H1 (cell line): ENCODE measurements around the gene CLEC3A. TPM values are rescaled to one million over a fixed set of nuclear protein-coding genes. Genes with fewer than 3 reads are reported as not detected.
A peak's percentile ranks its signal among the peaks of the same experiment; 100 is the strongest.

Source experiments
- CTCF ChIA-PET: fragments of 300-600 bp; sonication (Branson Sonifier 250); formaldehyde crosslinking; loops from one replicate; lab custom pipeline; 2021; ENCODE audit not compliant: partially characterized antibody; lab: Charles Lee
- POLR2A ChIA-PET: fragments of 300-600 bp; sonication (Branson Sonifier 250); formaldehyde crosslinking; loops from one replicate; lab custom pipeline; 2021; ENCODE audit warnings: inconsistent platforms; ENCODE audit not compliant: partially characterized antibody; lab: Charles Lee
- DNase-seq, 2 experiments: peaks; one replicate each; pipeline versions ENCODE4 v3.0.0 to v3.0.0-alpha.2; 2010 to 2022; ENCODE audit warnings: low spot score in 2 of 2, low read depth in 1 of 2, mixed read lengths in 1 of 2
- FAIRE-seq: peaks from 2 replicates; lab custom pipeline; 2011; peaks lifted over from hg19 to GRCh38; lab: Jason Lieb, UNC
- H2AFZ ChIP-seq: 2 replicates; pipeline ENCODE4 v1.8.1; 2012; ENCODE audit warnings: low read length, inconsistent platforms
- H2AK5ac ChIP-seq: 2 replicates; pipeline ENCODE4 v1.6.1; 2013; ENCODE audit warnings: low read depth, low read length
- H2BK120ac ChIP-seq: replicated peaks from 2 replicates; pipeline ENCODE3; 2013; ENCODE audit warnings: low read depth, low read length, inconsistent platforms
- H2BK12ac ChIP-seq: 2 replicates; pipeline ENCODE4 v1.6.1; 2013; ENCODE audit warnings: low read depth, low read length
- H2BK15ac ChIP-seq: 2 replicates; pipeline ENCODE4 v1.6.1; 2013; ENCODE audit warnings: low read length
- H2BK20ac ChIP-seq: 2 replicates; pipeline ENCODE4 v1.6.1; 2013; ENCODE audit warnings: low read length
- H2BK5ac ChIP-seq: 2 replicates; pipeline ENCODE4 v1.6.1; 2013; ENCODE audit warnings: low read depth, low read length
- H3K14ac ChIP-seq: 2 replicates; pipeline ENCODE4 v1.6.1; 2013; ENCODE audit warnings: inconsistent platforms; ENCODE audit not compliant: insufficient read length
- H3K18ac ChIP-seq: 2 replicates; pipeline ENCODE4 v1.6.1; 2013; ENCODE audit warnings: low read length; ENCODE audit errors: extremely low read depth
- H3K23ac ChIP-seq: 2 replicates; pipeline ENCODE4 v1.6.1; 2013; ENCODE audit warnings: inconsistent platforms; ENCODE audit not compliant: insufficient read length
- H3K23me2 ChIP-seq: 2 replicates; pipeline ENCODE4 v1.6.1; 2013; ENCODE audit warnings: low read depth, low read length
- H3K27ac ChIP-seq: 2 replicates; pipeline ENCODE4 v1.6.1; 2011; ENCODE audit warnings: low read depth, low read length, inconsistent platforms
- H3K27me3 ChIP-seq, 4 experiments: replicated peaks in 1 of 4; 1 replicate in 1 of 4; 2 replicates in 3 of 4; pipeline versions ENCODE4 v1.6.1 to v1.8.1; 2011 to 2013; ENCODE audit warnings: low read length in 3 of 4, mild to moderate bottlenecking in 3 of 4, inconsistent platforms in 2 of 4, mixed read lengths in 2 of 4, moderate library complexity in 1 of 4; ENCODE audit not compliant: control insufficient read depth in 3 of 4, insufficient read depth in 3 of 4; ENCODE audit errors: extremely low read depth in 1 of 4
- H3K36me3 ChIP-seq, 4 experiments: 2 replicates each; pipeline versions ENCODE4 v1.6.1 to v1.8.1; 2011 to 2013; ENCODE audit warnings: mild to moderate bottlenecking in 4 of 4, low read length in 3 of 4, moderate library complexity in 2 of 4, control low read depth in 1 of 4, inconsistent platforms in 1 of 4; ENCODE audit not compliant: insufficient read depth in 4 of 4, control insufficient read depth in 2 of 4
- H3K4ac ChIP-seq: replicated peaks from 2 replicates; pipeline ENCODE3; 2013; ENCODE audit warnings: low read length, low read depth, mixed read lengths, inconsistent platforms; ENCODE audit not compliant: insufficient read length
- H3K4me1 ChIP-seq, 4 experiments: replicated peaks in 1 of 4; 1 replicate in 1 of 4; 2 replicates in 3 of 4; pipeline versions ENCODE4 v1.6.1 to v1.8.1; 2011 to 2013; ENCODE audit warnings: low read length in 3 of 4, inconsistent platforms in 2 of 4, mixed read lengths in 1 of 4; ENCODE audit not compliant: insufficient read depth in 4 of 4, control insufficient read depth in 3 of 4
- H3K4me2 ChIP-seq, 2 experiments: 2 replicates each; pipeline versions ENCODE4 v1.6.1 to v1.8.1; 2011 to 2013; ENCODE audit warnings: low read depth in 2 of 2, low read length in 2 of 2, control low read depth in 1 of 2, inconsistent platforms in 1 of 2, mild to moderate bottlenecking in 1 of 2; ENCODE audit not compliant: insufficient read depth in 1 of 2
- H3K4me3 ChIP-seq, 4 experiments: fragments of 200-600, 300-600 bp in 1 of 4; sonication (generic), shearing (Covaris generic), sonication (Bioruptor Twin) in 1 of 4; 2 replicates each; pipeline versions ENCODE4 v1.5.1 to v1.8.1; 2011 to 2016; ENCODE audit warnings: low read length in 4 of 4, low read depth in 3 of 4, control low read depth in 2 of 4, inconsistent platforms in 2 of 4, mild to moderate bottlenecking in 2 of 4, mixed read lengths in 1 of 4, moderate library complexity in 1 of 4; ENCODE audit not compliant: insufficient read depth in 2 of 4; ENCODE audit errors: extremely low read depth in 1 of 4
- H3K56ac ChIP-seq: replicated peaks from 2 replicates; pipeline ENCODE3; 2013; ENCODE audit warnings: low read depth, mild to moderate bottlenecking, mixed read lengths, low read length, inconsistent platforms; ENCODE audit not compliant: insufficient read length
- H3K79me1 ChIP-seq: 2 replicates; pipeline ENCODE4 v1.6.1; 2013; ENCODE audit warnings: low read depth, low read length, control low read depth
- H3K79me2 ChIP-seq, 2 experiments: 2 replicates each; pipeline versions ENCODE4 v1.6.1 to v1.8.1; 2012 to 2013; ENCODE audit warnings: low read length in 2 of 2, mild to moderate bottlenecking in 2 of 2, inconsistent platforms in 1 of 2; ENCODE audit not compliant: insufficient read depth in 2 of 2, control insufficient read depth in 1 of 2
- H3K9ac ChIP-seq, 4 experiments: replicated peaks in 1 of 4; 1 replicate in 1 of 4; 2 replicates in 3 of 4; pipeline versions ENCODE4 v1.6.1 to v1.8.1; 2011 to 2013; ENCODE audit warnings: low read depth in 3 of 4, low read length in 3 of 4, control low read depth in 2 of 4, mild to moderate bottlenecking in 2 of 4, moderate library complexity in 2 of 4, inconsistent platforms in 1 of 4; ENCODE audit errors: extremely low read depth in 1 of 4
- H3K9me3 ChIP-seq, 2 experiments: 2 replicates each; pipeline versions ENCODE4 v1.6.1 to v1.8.1; 2012 to 2013; ENCODE audit warnings: mild to moderate bottlenecking in 2 of 2, moderate library complexity in 2 of 2, control low read depth in 1 of 2, inconsistent platforms in 1 of 2, low read depth in 1 of 2, low read length in 1 of 2, mixed read lengths in 1 of 2; ENCODE audit not compliant: insufficient read depth in 2 of 2
- H4K20me1 ChIP-seq, 2 experiments: replicated peaks in 1 of 2; 2 replicates each; pipeline versions ENCODE3 to v1.8.1; 2011 to 2013; ENCODE audit warnings: inconsistent platforms in 2 of 2, low read length in 2 of 2, mild to moderate bottlenecking in 1 of 2; ENCODE audit not compliant: insufficient read depth in 2 of 2, control insufficient read depth in 1 of 2
- H4K5ac ChIP-seq: 2 replicates; pipeline ENCODE4 v1.6.1; 2013; ENCODE audit warnings: low read length, low read depth, mixed read lengths, inconsistent platforms; ENCODE audit not compliant: insufficient read length
- H4K8ac ChIP-seq: 2 replicates; pipeline ENCODE4 v1.8.0; 2013; ENCODE audit warnings: mild to moderate bottlenecking, moderate library complexity, low read length, inconsistent platforms; ENCODE audit not compliant: insufficient read depth; ENCODE audit errors: extremely low read depth
- H4K91ac ChIP-seq: replicated peaks from 2 replicates; pipeline ENCODE3; 2013; ENCODE audit warnings: low read length, mixed read lengths, inconsistent platforms; ENCODE audit not compliant: insufficient read length
- ASH2L ChIP-seq: fragments of 200-600, 300-600 bp; sonication (generic); IDR thresholded peaks from one replicate; pipeline ENCODE4 v1.7.1; 2017; ENCODE audit warnings: low read length
- BCL11A ChIP-seq, 2 experiments: IDR thresholded peaks; one replicate each; pipeline ENCODE4 v1.6.1; 2011; ENCODE audit warnings: low read depth in 2 of 2, low read length in 2 of 2, mild to moderate bottlenecking in 2 of 2
- CBX8 ChIP-seq: fragments of 300-800, 300-1000 bp; sonication (generic); IDR thresholded peaks from 2 replicates; pipeline ENCODE4 v1.7.1; 2016; ENCODE audit warnings: low read depth, low read length, borderline replicate concordance
- CHD1 ChIP-seq: IDR thresholded peaks from 2 replicates; pipeline ENCODE4 v1.6.1; 2012; ENCODE audit warnings: low read depth, low read length, improper control_type of control experiment
- E2F6 ChIP-seq: IDR thresholded peaks from 2 replicates; pipeline ENCODE4 v1.6.1; 2012; ENCODE audit warnings: inconsistent platforms
- JUN ChIP-seq: IDR thresholded peaks from 2 replicates; pipeline ENCODE4 v1.6.1; 2011; ENCODE audit warnings: low read depth, mild to moderate bottlenecking, improper control_type of control experiment, low read length
- NANOG ChIP-seq: IDR thresholded peaks from 2 replicates; pipeline ENCODE4 v1.6.1; 2011; ENCODE audit warnings: low read length, low read depth, mild to moderate bottlenecking, inconsistent platforms; ENCODE audit not compliant: insufficient read depth, poor library complexity, severe bottlenecking
- RNF2 ChIP-seq: fragments of 200-900, 300-1000 bp; sonication (generic); IDR thresholded peaks from 2 replicates; pipeline ENCODE4 v1.7.1; 2016; ENCODE audit warnings: borderline replicate concordance, low read depth, mild to moderate bottlenecking, antibody characterized with exemption, low read length; ENCODE audit not compliant: poor library complexity, severe bottlenecking; ENCODE audit errors: missing control alignments
- TEAD4 ChIP-seq: IDR thresholded peaks from 2 replicates; pipeline ENCODE4 v1.6.1; 2012; ENCODE audit warnings: low read depth, low read length, inconsistent platforms, mixed read lengths
- WGBS, 2 experiments: shearing (Covaris generic) in 1 of 2; methylation state at CpG; one replicate each; pipeline versions ENCODE4 v1.1.6 to v1.1.7; 2013 to 2015; ENCODE audit warnings: low lambda C conversion rate in 2 of 2, mixed read lengths in 2 of 2, inconsistent platforms in 1 of 2, low coverage in 1 of 2, missing lambda C conversion rate in 1 of 2; ENCODE audit not compliant: insufficient replicate concordance in 2 of 2, insufficient coverage in 1 of 2, insufficient read length in 1 of 2; ENCODE audit errors: extremely low coverage in 1 of 2, missing lambda C conversion rate in 1 of 2; 5-methylcytosine and 5-hydroxymethylcytosine counted together
- polyA plus RNA-seq, 7 experiments: library from polyadenylated mRNA; depleted of rRNA in 3 of 7; stranded (reverse) in 5 of 7; unstranded in 2 of 7; fragments of >200 nt in 5 of 7; fragments of 200-250 nt in 2 of 7; gene quantifications; 1 replicate in 5 of 7; 2 replicates in 1 of 7; 4 replicates in 1 of 7; pipeline versions ENCODE4 v1.2.1 to v1.2.3, GENCODE V29; 2011 to 2013; ENCODE audit warnings: missing spikeins in 2 of 7, mixed read lengths in 2 of 7
- total RNA-seq: library from RNA; stranded (reverse); fragmentation: NEBNext Ultra II Directional; extraction: Animal tissue kit (Norgen Biotek cat#: 25700); gene quantifications from 2 replicates; pipeline ENCODE4 v1.2.1, GENCODE V29; 2021
- TF ChIP-seq, protein P1 (sequence below): IDR thresholded peaks from 2 replicates; pipeline ENCODE4 v1.6.1; 2012; ENCODE audit warnings: low read length, inconsistent platforms

Gene CLEC3A
- total and polyA plus RNA-seq, 2 of the 8 experiments (the other 6 are each of a cell fraction or from before 2014, with no cell fraction given): not detected

DNA sequence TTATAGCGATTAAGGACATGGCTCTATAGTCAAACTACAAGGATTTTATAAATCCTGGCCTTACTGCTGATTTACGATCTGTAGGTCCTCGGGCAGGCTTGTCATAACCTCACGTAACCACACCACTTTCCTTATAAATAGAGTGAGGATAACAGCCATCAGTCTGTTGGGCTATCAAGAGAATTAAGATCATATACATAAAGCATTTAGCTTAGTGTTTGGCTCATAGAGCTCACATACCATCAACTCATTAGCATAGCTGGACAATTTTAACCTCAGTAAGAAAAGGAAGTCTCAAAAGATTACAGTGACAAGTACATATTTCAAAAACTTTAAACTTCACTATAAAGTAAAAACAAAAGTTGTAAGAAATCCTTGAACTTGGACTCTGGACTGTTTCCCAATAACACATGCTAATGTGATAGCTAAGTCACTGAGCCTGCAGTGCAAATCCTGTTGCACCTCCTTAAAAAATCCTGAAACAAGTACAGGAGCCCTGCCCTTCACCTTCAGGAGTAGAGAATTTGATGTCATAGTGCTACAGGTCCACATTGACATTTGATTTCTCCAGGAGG lies 20.8 kb upstream of the CLEC3A start:
- Histone ChIP-seq H4K5ac (no peak overlapping the region), H3K4me1 (no peaks in the 10 kb centered on the region; a peak in 1 of 7 replicates), H3K23me2 (no peaks in the 10 kb centered on the region), H3K23ac (no peak overlapping the region), H3K79me1 (no peaks in the 10 kb centered on the region), H3K79me2 (no peaks in the 10 kb centered on the region), H2BK20ac (no peak overlapping the region), H3K4me3 (no peak overlapping the region), H3K18ac (no peak overlapping the region), H2AK5ac (no peak overlapping the region), H2BK120ac (no peak overlapping the region), H3K4me2 (no peak overlapping the region), H2AFZ (no peak overlapping the region), H3K9ac (no peak overlapping the region), H3K27me3 (no peaks in the 10 kb centered on the region; a peak in 1 of 7 replicates), H2BK12ac (no peak overlapping the region), H2BK5ac (no peak overlapping the region), H3K14ac (no peak overlapping the region), H3K56ac (no peak overlapping the region), H3K36me3 (no peaks in the 10 kb centered on the region), H4K20me1 (no peaks in the 10 kb centered on the region), H4K8ac (no peak overlapping the region), H2BK15ac (no peak overlapping the region), H3K9me3 (no peaks in the 10 kb centered on the region), H3K4ac (peak overlapping the region; percentile 53), H4K91ac (peak overlapping the region; percentile 1), H3K27ac (no peak overlapping the region)
- no peak for FAIRE-seq
- WGBS, 2 experiments: 89% methylated on average over 4 of the region's 4 CpGs; no CpG with 5 or more reads in 1 of the 2 experiments
- ChIA-PET CTCF (interaction anchor here (0.6 to 9.1 kb wide), 17 partner anchors 8 to 1643 kb away, joined by 3 to 218 read pairs (median 5); no protein-coding TSS in a partner anchor), POLR2A (no interaction called here)
- DNase-seq: no peak
- TF ChIP-seq, protein P1, sequence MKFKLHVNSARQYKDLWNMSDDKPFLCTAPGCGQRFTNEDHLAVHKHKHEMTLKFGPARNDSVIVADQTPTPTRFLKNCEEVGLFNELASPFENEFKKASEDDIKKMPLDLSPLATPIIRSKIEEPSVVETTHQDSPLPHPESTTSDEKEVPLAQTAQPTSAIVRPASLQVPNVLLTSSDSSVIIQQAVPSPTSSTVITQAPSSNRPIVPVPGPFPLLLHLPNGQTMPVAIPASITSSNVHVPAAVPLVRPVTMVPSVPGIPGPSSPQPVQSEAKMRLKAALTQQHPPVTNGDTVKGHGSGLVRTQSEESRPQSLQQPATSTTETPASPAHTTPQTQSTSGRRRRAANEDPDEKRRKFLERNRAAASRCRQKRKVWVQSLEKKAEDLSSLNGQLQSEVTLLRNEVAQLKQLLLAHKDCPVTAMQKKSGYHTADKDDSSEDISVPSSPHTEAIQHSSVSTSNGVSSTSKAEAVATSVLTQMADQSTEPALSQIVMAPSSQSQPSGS: no peak
- no peak for TF ChIP-seq JUN
- no peak for TF ChIP-seq E2F6
- TF ChIP-seq BCL11A (IDR thresholded peaks at IDR 0.05; ENCODE audit: low read depth in 2 of 2, low read length in 2 of 2): no peak
- no peak for TF ChIP-seq CHD1
- TF ChIP-seq NANOG: no peak
- no peak for TF ChIP-seq TEAD4
- TF ChIP-seq CBX8: no peak
- TF ChIP-seq ASH2L: no peak
- no peak for TF ChIP-seq RNF2
